GM19193 (cell line): ENCODE results near the gene ACRV1.

ENCODE experiments used
- POLR2A ChIP-seq: IDR thresholded peaks from 4 replicates; pipeline ENCODE4 v1.6.1; 2011; ENCODE audit not compliant: insufficient read depth, insufficient read length; ENCODE audit errors: extremely low read depth

The ACRV1 gene

GRCh38 chr11:125680747-125681146 lies at the start of gene ACRV1:
TSS of gene ACRV1 (minus strand) at chr11:125680847. CDS start at chr11:125680780, 67 bp downstream.
- no peak for TF ChIP-seq POLR2A

GRCh38 chr11:125728969-125729368 lies 48.3 kb upstream of the ACRV1 start:
- TF ChIP-seq POLR2A: no peak

- TF ChIP-seq POLR2A: no peak
Observed at GRCh38 chr11:125724125-125724524, 43.5 kb upstream of the ACRV1 start.

GRCh38 chr11:125720781-125721180 lies 40.1 kb upstream of the ACRV1 start:
- TF ChIP-seq POLR2A: no peak

GRCh38 chr11:125701858-125702621 lies 21.4 kb upstream of the ACRV1 start:
- TF ChIP-seq POLR2A: no peak

GRCh38 chr11:125701018-125701610 lies 20.5 kb upstream of the ACRV1 start:
- TF ChIP-seq POLR2A: no peak

- TF ChIP-seq POLR2A: no peak
Observed at GRCh38 chr11:125694951-125695350, 14.3 kb upstream of the ACRV1 start.

GRCh38 chr11:125692887-125693286 lies 12.2 kb upstream of the ACRV1 start:
- TF ChIP-seq POLR2A: no peak

- no peak for TF ChIP-seq POLR2A
Observed at GRCh38 chr11:125690006-125690405, 9.4 kb upstream of the ACRV1 start.

GRCh38 chr11:125689274-125689859 lies 8.7 kb upstream of the ACRV1 start:
- no peak for TF ChIP-seq POLR2A

GRCh38 chr11:125688632-125689031 lies 8.0 kb upstream of the ACRV1 start:
- TF ChIP-seq POLR2A: no peak

GRCh38 chr11:125688066-125688465 lies 7.4 kb upstream of the ACRV1 start:
- TF ChIP-seq POLR2A: no peak

- TF ChIP-seq POLR2A: no peak
Observed at GRCh38 chr11:125685228-125685627, 4.6 kb upstream of the ACRV1 start.

GRCh38 chr11:125679837-125680236 lies 810 bp downstream of the ACRV1 start:
- TF ChIP-seq POLR2A: no peak

- no peak for TF ChIP-seq POLR2A
Observed at GRCh38 chr11:125679397-125679796, 1.2 kb downstream of the ACRV1 start.

- TF ChIP-seq POLR2A: no peak
Observed at GRCh38 chr11:125675196-125675595, 5.5 kb downstream of the ACRV1 start.
